Measurements from ENCODE around the gene PGAM2. TPM values are rescaled to one million over a fixed set of nuclear protein-coding genes. Genes with fewer than 3 reads are reported as not detected.

PGAM2 gene
- total RNA-seq, 2 experiments from 2014 or later: 0.69 to 0.80 TPM

- peaks cover 5% of the 10 kb centered on the region; the same call in 1 of the 2 replicates for H3K9me3 ChIP-seq (ENCODE audit: low read length)
- CTCF ChIA-PET (ENCODE audit: unreplicated experiment): no interaction called here
- H4K20me1 ChIP-seq (ENCODE audit: insufficient read depth, low read length): no peaks in the 10 kb centered on the region
- POLR2A ChIA-PET: interaction anchor here (0.6 to 5.4 kb wide), 4 partner anchors 10 to 27 kb away, joined by 3 to 38 read pairs (median 4); partner anchors contain the start of genes POLD2 and POLM
- no peaks in the 10 kb centered on the region for H3K9me2 ChIP-seq (ENCODE audit: insufficient read depth, low read length)
- no peak for DNase-seq (ENCODE audit: low spot score)
- no peaks in the 10 kb centered on the region for H3K79me2 ChIP-seq (ENCODE audit: insufficient read depth, low read depth, low read length)
- no peak for TF ChIP-seq CTCF (conservative IDR thresholded peaks at IDR 0.05; ENCODE audit: low read length)
- TF ChIP-seq EZH2phosphoT487 (IDR thresholded peaks at IDR 0.05; ENCODE audit: borderline replicate concordance, low read depth, low read length): no peak
- H3K4me3 ChIP-seq (ENCODE audit: low read depth, low read length, poor library complexity, severe bottlenecking): no peak overlapping the region
- peak overlapping the region; percentile 76 for H3K4me2 ChIP-seq (ENCODE audit: low read length)
- BruUV-seq (replicated peaks): no TSS peak
- H3K36me3 ChIP-seq (ENCODE audit: insufficient read depth, low read length): no peaks in the 10 kb centered on the region; the same call in 1 of the 2 replicates
- peaks cover 99% of the 10 kb centered on the region for H3K4me1 ChIP-seq (ENCODE audit: insufficient read depth, low read length, poor library complexity, severe bottlenecking)
- no peak overlapping the region; the same call in 1 of the 2 replicates for H2AFZ ChIP-seq (ENCODE audit: low read length)
- intact Hi-C loops (cut with micrococcal nuclease; ENCODE audit: unreplicated experiment): loop anchor here (2.0 to 5.0 kb wide), 2 partner anchors 27 to 902 kb away; partner anchors contain the start of gene POLD2
- peak overlapping the region; percentile 98 for H3K27ac ChIP-seq (ENCODE audit: low read depth, low read length, poor library complexity, severe bottlenecking)
These were observed 30.4 kb upstream of the PGAM2 start for GRCh38 chr7:44095781-44096180.

- ChIA-PET CTCF (ENCODE audit: unreplicated experiment) (no interaction called here), POLR2A (interaction anchor here (0.6 to 5.4 kb wide), 3 partner anchors 9 to 14 kb away, joined by 3 to 38 read pairs (median 3); partner anchors contain the start of gene POLM)
- intact Hi-C loops (cut with micrococcal nuclease; ENCODE audit: unreplicated experiment): loop anchor here (5.0 kb wide), 1 partner anchor 902 kb away; no protein-coding TSS in a partner anchor
- peak overlapping the region; percentile 76 for H3K4me2 ChIP-seq (ENCODE audit: low read length)
- peaks cover 91% of the 10 kb centered on the region for H3K4me1 ChIP-seq (ENCODE audit: insufficient read depth, low read length, poor library complexity, severe bottlenecking)
- no peaks in the 10 kb centered on the region; the same call in 1 of the 2 replicates for H3K36me3 ChIP-seq (ENCODE audit: insufficient read depth, low read length)
- peak overlapping the region; percentile 23 for H3K4me3 ChIP-seq (ENCODE audit: low read depth, low read length, poor library complexity, severe bottlenecking)
- peaks cover 5% of the 10 kb centered on the region; the same call in 1 of the 2 replicates for H3K9me3 ChIP-seq (ENCODE audit: low read length)
- peak overlapping the region; percentile 98 for H3K27ac ChIP-seq (ENCODE audit: low read depth, low read length, poor library complexity, severe bottlenecking)
- no peaks in the 10 kb centered on the region for H3K79me2 ChIP-seq (ENCODE audit: insufficient read depth, low read depth, low read length)
- peak overlapping the region; percentile 77; the same call in 1 of the 2 replicates for H2AFZ ChIP-seq (ENCODE audit: low read length)
- TF ChIP-seq EZH2phosphoT487 (IDR thresholded peaks at IDR 0.05; ENCODE audit: borderline replicate concordance, low read depth, low read length) (no peak), CTCF (conservative IDR thresholded peaks at IDR 0.05; ENCODE audit: low read length) (no peak)
- no peaks in the 10 kb centered on the region for H3K9me2 ChIP-seq (ENCODE audit: insufficient read depth, low read length)
- DNase-seq (ENCODE audit: low spot score): peak; percentile 59
- BruUV-seq (replicated peaks): no TSS peak
- H4K20me1 ChIP-seq (ENCODE audit: insufficient read depth, low read length): no peaks in the 10 kb centered on the region
These were observed 29.7 kb upstream of the PGAM2 start for GRCh38 chr7:44094883-44095592.

GRCh38 chr7:44094365-44094764 lies 29.0 kb upstream of the PGAM2 start:
- Histone ChIP-seq H3K9me2 (ENCODE audit: insufficient read depth, low read length) (no peaks in the 10 kb centered on the region), H3K4me3 (ENCODE audit: low read depth, low read length, poor library complexity, severe bottlenecking) (peak overlapping the region; percentile 23), H3K36me3 (ENCODE audit: insufficient read depth, low read length) (no peaks in the 10 kb centered on the region; the same call in 1 of the 2 replicates), H4K20me1 (ENCODE audit: insufficient read depth, low read length) (no peaks in the 10 kb centered on the region), H3K79me2 (ENCODE audit: insufficient read depth, low read depth, low read length) (no peaks in the 10 kb centered on the region), H3K27ac (ENCODE audit: low read depth, low read length, poor library complexity, severe bottlenecking) (peak overlapping the region; percentile 98), H2AFZ (ENCODE audit: low read length) (peak overlapping the region; percentile 77; the same call in 1 of the 2 replicates), H3K9me3 (ENCODE audit: low read length) (peaks cover 5% of the 10 kb centered on the region; the same call in 1 of the 2 replicates), H3K4me1 (ENCODE audit: insufficient read depth, low read length, poor library complexity, severe bottlenecking) (peaks cover 84% of the 10 kb centered on the region), H3K4me2 (ENCODE audit: low read length) (peak overlapping the region; percentile 76)
- no TSS peak for BruUV-seq (replicated peaks)
- intact Hi-C loops (cut with micrococcal nuclease; ENCODE audit: unreplicated experiment): no loop called here
- ChIA-PET POLR2A (no interaction called here), CTCF (ENCODE audit: unreplicated experiment) (no interaction called here)
- no peak for DNase-seq (ENCODE audit: low spot score)
- TF ChIP-seq EZH2phosphoT487 (IDR thresholded peaks at IDR 0.05; ENCODE audit: borderline replicate concordance, low read depth, low read length) (no peak), CTCF (conservative IDR thresholded peaks at IDR 0.05; ENCODE audit: low read length) (no peak)
